ENCODE results near the gene CCND3. TPM values are rescaled to one million over a fixed set of nuclear protein-coding genes. Genes with fewer than 3 reads are reported as not detected.

The CCND3 gene
- total and polyA plus RNA-seq, 8 donors: 37.5 to 153 (median 47.8) TPM

- Histone ChIP-seq H3K27ac (no peak overlapping the region), H3K4me3 (no peak overlapping the region), H3K9me3 (no peaks in the 10 kb centered on the region), H3K4me1 (peaks cover 7 to 27% of the 10 kb centered on the region in 2 donors), H3K36me3 (no peaks in the 10 kb centered on the region), H3K27me3 (no peaks in the 10 kb centered on the region)
- TF ChIP-seq CTCF (IDR thresholded peaks at IDR 0.05): no peak
- DNase-seq (no peak), ATAC-seq (no peak)
- intact Hi-C loops (cut with DNase I): no loop called here
Measured at GRCh38 chr6:41964201-41964887, 22.7 kb upstream of the CCND3 start.

GRCh38 chr6:41963371-41963770 is 21.8 kb upstream of the CCND3 start:
- H3K36me3 ChIP-seq: no peaks in the 10 kb centered on the region
- intact Hi-C loops (cut with DNase I): no loop called here
- ATAC-seq: no peak
- no peaks in the 10 kb centered on the region for H3K9me3 ChIP-seq
- no peak overlapping the region for H3K4me3 ChIP-seq
- TF ChIP-seq CTCF (IDR thresholded peaks at IDR 0.05): no peak
- peaks cover 7 to 27% of the 10 kb centered on the region in 2 donors for H3K4me1 ChIP-seq
- DNase-seq: no peak
- no peak overlapping the region for H3K27ac ChIP-seq
- no peaks in the 10 kb centered on the region for H3K27me3 ChIP-seq

DNA sequence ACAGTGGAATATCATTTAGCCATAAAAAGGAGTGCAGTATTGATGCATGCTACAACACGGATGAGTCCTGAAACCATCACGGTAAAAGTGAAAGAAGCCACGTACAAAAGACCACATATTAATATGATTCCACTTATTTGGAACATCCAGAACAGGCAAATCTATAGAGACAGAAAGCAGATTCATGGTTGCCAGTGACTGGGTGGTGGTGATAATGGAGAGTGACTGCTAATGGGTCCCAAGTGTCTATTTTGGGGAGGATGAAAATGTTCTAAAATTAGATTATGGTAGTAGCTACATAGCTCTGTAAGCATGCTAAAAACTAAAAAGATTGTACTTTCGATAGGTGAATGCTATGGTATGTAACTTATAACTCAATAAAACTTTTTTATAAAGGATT is 18.4 kb upstream of the CCND3 start:
- no peak for DNase-seq
- ATAC-seq: no peak
- no peak overlapping the region for H3K4me3 ChIP-seq
- no peak for TF ChIP-seq CTCF (IDR thresholded peaks at IDR 0.05)
- no peaks in the 10 kb centered on the region for H3K9me3 ChIP-seq
- H3K27me3 ChIP-seq: no peaks in the 10 kb centered on the region
- no peak overlapping the region for H3K27ac ChIP-seq
- no peaks in the 10 kb centered on the region for H3K36me3 ChIP-seq
- intact Hi-C loops (cut with DNase I): no loop called here
- H3K4me1 ChIP-seq: peaks cover 0 to 7% of the 10 kb centered on the region in 2 donors

GRCh38 chr6:41958022-41958856 is 16.6 kb upstream of the CCND3 start:
- no peak for TF ChIP-seq CTCF (IDR thresholded peaks at IDR 0.05)
- no peak overlapping the region for H3K27ac ChIP-seq
- ATAC-seq (no peak), DNase-seq (no peak)
- H3K4me3 ChIP-seq: no peak overlapping the region
- intact Hi-C loops (cut with DNase I): no loop called here
- no peaks in the 10 kb centered on the region for H3K36me3 ChIP-seq
- H3K27me3 ChIP-seq: no peaks in the 10 kb centered on the region
- peaks cover 0 to 7% of the 10 kb centered on the region in 2 donors for H3K4me1 ChIP-seq
- H3K9me3 ChIP-seq: no peaks in the 10 kb centered on the region

GRCh38 chr6:41957117-41957516 is 15.5 kb upstream of the CCND3 start:
- Histone ChIP-seq H3K27ac (no peak overlapping the region), H3K9me3 (no peaks in the 10 kb centered on the region), H3K4me3 (no peak overlapping the region), H3K36me3 (no peaks in the 10 kb centered on the region), H3K4me1 (peaks cover 0 to 7% of the 10 kb centered on the region in 2 donors), H3K27me3 (no peaks in the 10 kb centered on the region)
- DNase-seq: no peak
- ATAC-seq: no peak
- no peak for TF ChIP-seq CTCF (IDR thresholded peaks at IDR 0.05)
- intact Hi-C loops (cut with DNase I): no loop called here
